Suprapubic skin (tissue), 4 donors: ENCODE measurements around the gene LRP1-AS.

Experiments used
- POLR2A ChIP-seq, 2 donors: fragments of 450-650 bp; IDR thresholded peaks; one replicate each; pipeline ENCODE4 v1.6.1; 2017; ENCODE audit warnings: antibody characterized with exemption in 2 of 2, mild to moderate bottlenecking in 2 of 2, moderate library complexity in 2 of 2
- POLR2AphosphoS5 ChIP-seq, 3 donors: sonication (generic); formaldehyde crosslinking; IDR thresholded peaks; one replicate each; pipeline ENCODE4 v1.6.1; 2017; ENCODE audit warnings: antibody characterized with exemption in 3 of 3
- TF ChIP-seq, protein P1 (sequence below), 2 donors: fragments of 200-600 bp in 1 of 2; fragments of 450-650 bp in 1 of 2; sonication (generic) in 1 of 2; IDR thresholded peaks; one replicate each; pipeline ENCODE4 v1.5.1; 2016 to 2019; ENCODE audit warnings: antibody characterized with exemption in 2 of 2, mild to moderate bottlenecking in 1 of 2, moderate library complexity in 1 of 2

DNA sequence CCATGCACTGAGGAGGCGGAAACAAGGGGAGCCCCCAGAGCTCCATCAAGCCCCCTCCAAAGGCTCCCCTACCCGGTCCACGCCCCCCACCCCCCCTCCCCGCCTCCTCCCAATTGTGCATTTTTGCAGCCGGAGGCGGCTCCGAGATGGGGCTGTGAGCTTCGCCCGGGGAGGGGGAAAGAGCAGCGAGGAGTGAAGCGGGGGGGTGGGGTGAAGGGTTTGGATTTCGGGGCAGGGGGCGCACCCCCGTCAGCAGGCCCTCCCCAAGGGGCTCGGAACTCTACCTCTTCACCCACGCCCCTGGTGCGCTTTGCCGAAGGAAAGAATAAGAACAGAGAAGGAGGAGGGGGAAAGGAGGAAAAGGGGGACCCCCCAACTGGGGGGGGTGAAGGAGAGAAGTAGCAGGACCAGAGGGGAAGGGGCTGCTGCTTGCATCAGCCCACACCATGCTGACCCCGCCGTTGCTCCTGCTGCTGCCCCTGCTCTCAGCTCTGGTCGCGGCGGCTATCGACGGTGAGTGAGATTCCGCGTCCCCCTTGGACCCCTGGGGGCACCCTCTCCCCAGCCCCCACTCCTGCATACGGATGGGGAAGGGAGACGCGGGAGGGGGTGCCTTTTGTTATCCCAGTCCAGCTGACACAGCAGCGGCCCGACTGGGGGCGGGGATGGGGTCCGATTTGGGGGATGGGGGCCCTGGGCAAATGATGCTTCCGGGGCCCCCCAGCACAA, 18.7 kb downstream of the LRP1-AS start:
- TF ChIP-seq, protein P1, sequence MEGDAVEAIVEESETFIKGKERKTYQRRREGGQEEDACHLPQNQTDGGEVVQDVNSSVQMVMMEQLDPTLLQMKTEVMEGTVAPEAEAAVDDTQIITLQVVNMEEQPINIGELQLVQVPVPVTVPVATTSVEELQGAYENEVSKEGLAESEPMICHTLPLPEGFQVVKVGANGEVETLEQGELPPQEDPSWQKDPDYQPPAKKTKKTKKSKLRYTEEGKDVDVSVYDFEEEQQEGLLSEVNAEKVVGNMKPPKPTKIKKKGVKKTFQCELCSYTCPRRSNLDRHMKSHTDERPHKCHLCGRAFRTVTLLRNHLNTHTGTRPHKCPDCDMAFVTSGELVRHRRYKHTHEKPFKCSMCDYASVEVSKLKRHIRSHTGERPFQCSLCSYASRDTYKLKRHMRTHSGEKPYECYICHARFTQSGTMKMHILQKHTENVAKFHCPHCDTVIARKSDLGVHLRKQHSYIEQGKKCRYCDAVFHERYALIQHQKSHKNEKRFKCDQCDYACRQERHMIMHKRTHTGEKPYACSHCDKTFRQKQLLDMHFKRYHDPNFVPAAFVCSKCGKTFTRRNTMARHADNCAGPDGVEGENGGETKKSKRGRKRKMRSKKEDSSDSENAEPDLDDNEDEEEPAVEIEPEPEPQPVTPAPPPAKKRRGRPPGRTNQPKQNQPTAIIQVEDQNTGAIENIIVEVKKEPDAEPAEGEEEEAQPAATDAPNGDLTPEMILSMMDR (IDR thresholded peaks at IDR 0.05), result no peak
- no peak for TF ChIP-seq POLR2AphosphoS5 (IDR thresholded peaks at IDR 0.05)
- TF ChIP-seq POLR2A (IDR thresholded peaks at IDR 0.05), result no peak
